ENCODE data around the gene CIRBP.

CIRBP gene

DNA sequence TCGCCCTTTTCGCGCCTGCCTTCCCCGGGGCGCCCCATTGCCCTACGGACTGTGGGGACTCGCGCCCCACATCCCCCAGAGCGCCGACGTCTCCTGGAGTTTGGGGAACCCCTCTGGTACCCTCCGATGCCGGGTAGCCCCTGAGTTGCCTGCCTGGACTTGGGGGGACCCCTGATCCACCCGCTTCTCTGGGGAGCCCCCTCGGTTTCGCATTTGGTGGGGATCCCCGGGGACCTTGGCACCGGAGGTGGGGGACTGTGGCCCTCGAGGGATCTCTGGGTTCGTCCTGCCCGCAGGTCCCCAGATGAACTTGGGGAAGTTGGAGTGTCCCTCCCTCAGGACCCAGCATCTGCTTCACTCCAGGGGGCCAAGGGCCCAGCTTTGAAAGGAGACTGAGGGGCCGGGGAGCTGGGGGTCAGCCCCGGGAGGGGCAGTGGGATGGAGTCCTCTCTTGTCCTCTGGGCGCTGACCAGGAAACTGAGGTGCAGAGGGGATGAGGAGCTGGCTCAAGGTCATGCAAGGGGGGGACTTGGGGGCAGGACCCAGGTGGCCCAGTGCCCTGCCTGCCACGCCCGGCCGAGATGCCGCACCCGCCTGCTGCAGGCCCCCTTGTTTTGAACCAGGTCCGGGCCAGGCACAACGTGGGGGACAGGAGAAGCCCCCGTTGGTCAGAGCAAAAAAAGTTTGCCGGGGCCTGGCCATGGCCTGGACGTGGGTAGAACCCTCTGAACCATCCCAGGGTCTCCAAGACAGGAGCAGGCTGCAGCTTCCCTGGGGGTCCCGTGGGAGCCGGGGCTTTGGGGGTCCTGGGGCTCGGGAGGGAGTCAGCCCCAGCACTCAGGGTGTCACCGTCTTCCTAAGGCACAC, 17.6 kb downstream of the CIRBP start:
- H3K4me3 ChIP-seq (ENCODE audit: low read length) = no peak overlapping the region
- TF ChIP-seq, protein P1, sequence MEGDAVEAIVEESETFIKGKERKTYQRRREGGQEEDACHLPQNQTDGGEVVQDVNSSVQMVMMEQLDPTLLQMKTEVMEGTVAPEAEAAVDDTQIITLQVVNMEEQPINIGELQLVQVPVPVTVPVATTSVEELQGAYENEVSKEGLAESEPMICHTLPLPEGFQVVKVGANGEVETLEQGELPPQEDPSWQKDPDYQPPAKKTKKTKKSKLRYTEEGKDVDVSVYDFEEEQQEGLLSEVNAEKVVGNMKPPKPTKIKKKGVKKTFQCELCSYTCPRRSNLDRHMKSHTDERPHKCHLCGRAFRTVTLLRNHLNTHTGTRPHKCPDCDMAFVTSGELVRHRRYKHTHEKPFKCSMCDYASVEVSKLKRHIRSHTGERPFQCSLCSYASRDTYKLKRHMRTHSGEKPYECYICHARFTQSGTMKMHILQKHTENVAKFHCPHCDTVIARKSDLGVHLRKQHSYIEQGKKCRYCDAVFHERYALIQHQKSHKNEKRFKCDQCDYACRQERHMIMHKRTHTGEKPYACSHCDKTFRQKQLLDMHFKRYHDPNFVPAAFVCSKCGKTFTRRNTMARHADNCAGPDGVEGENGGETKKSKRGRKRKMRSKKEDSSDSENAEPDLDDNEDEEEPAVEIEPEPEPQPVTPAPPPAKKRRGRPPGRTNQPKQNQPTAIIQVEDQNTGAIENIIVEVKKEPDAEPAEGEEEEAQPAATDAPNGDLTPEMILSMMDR (conservative IDR thresholded peaks at IDR 0.05; ENCODE audit: low read length) = no peak
- no peak for DNase-seq (ENCODE audit: low read depth)

DNA sequence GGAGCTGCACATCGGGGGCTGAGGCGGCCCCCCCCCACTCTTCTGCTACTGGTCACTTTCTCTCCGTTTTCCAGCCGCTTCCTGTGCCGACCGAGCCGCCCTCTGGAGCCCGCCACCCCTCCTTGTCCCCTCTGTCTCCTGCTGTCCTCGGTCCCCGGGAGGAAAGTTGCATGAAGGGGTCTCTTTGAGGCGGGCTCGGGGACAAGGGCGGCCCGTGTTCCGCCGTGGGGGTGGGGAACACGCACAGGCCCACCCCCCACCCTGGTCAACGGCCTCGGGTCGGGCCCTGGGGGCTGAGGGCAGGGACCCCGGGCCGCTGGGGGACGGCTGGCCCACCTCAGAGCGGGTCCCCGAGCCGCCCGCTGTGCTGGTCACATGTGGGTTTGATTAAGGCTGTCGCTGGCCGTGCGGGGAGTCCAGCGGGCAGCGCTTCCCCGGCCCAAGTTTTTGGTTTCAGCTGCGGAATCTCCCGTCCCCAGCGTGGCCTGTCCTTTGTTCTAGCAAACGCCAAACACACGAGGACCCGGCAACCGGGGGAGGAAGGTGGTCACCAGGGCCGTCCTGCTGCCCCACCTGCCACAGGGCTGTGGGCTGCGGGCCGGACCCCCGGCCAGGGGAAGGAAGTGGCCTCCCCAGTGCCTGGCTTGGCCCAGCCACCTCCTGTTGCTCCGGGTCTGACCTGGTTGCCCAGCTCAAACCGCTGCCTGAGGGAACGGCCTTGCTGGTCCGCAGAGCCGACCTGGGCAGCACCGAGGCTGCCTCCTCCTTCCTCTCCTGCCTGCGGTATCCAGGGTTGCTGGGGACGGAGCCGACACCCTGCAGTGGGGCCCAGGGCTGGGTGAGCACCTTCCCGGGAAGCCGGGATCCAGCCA, 18.5 kb downstream of the CIRBP start:
- H3K4me3 ChIP-seq (ENCODE audit: low read length) = no peak overlapping the region
- no peak for DNase-seq (ENCODE audit: low read depth)
- TF ChIP-seq, protein P1 (conservative IDR thresholded peaks at IDR 0.05; ENCODE audit: low read length) = no peak

DNA sequence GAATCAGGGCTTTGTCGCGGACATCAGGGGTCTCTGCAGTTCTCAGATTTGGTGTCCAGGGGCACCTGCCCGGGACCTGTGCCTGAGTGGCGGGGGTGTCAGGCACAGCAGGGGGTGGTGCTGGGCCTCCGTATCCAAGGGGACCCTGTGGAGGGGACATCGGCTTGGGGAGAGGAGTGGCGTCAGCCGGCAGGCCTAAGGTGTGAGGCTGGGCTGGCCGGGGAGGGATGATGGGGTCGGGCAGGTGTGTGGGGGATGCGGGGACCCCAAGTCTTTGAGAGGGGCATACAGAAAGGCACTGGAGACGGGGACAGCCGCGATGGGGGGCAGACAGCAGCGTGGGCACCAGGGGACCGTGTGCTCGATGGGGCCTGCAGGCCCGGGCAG, 19.1 kb downstream of the CIRBP start:
- no peak overlapping the region for H3K4me3 ChIP-seq (ENCODE audit: low read length)
- TF ChIP-seq, protein P1 (conservative IDR thresholded peaks at IDR 0.05; ENCODE audit: low read length) = no peak
- no peak for DNase-seq (ENCODE audit: low read depth)

GRCh38 chr19:1288833-1289685, 19.9 kb downstream of the CIRBP start:
- no peak for DNase-seq (ENCODE audit: low read depth)
- no peak overlapping the region for H3K4me3 ChIP-seq (ENCODE audit: low read length)
- TF ChIP-seq, protein P1 (conservative IDR thresholded peaks at IDR 0.05; ENCODE audit: low read length) = no peak

- no peak overlapping the region for H3K4me3 ChIP-seq (ENCODE audit: low read length)
- TF ChIP-seq, protein P1 (conservative IDR thresholded peaks at IDR 0.05; ENCODE audit: low read length) = no peak
- DNase-seq (ENCODE audit: low read depth) = no peak
Observed at GRCh38 chr19:1289686-1290025, 20.5 kb downstream of the CIRBP start.

- DNase-seq (ENCODE audit: low read depth) = no peak
- TF ChIP-seq, protein P1 (conservative IDR thresholded peaks at IDR 0.05; ENCODE audit: low read length) = no peak
- H3K4me3 ChIP-seq (ENCODE audit: low read length) = no peak overlapping the region
Observed at GRCh38 chr19:1290196-1290702, 21.1 kb downstream of the CIRBP start.
